HepG2 (cell line): ENCODE measurements around the gene ALG14. TPM values are rescaled to one million over a fixed set of nuclear protein-coding genes. Genes with fewer than 3 reads are reported as not detected.

Experiments
- GFI1 ChIP-seq: sonication (generic); formaldehyde crosslinking; IDR thresholded peaks from 2 replicates; pipeline ENCODE4 v1.5.0; 2020; ENCODE audit warnings: missing genetic modification reagents, mild to moderate bottlenecking, borderline replicate concordance
- JUN ChIP-seq: sonication (generic); formaldehyde crosslinking; IDR thresholded peaks from 2 replicates; pipeline ENCODE4 v1.4.0; 2020; ENCODE audit warnings: mild to moderate bottlenecking, missing genetic modification reagents
- PPARG ChIP-seq: conservative IDR thresholded peaks from 2 replicates; pipeline ENCODE4 v1.6.1; 2016; ENCODE audit warnings: missing biosample characterization, missing genetic modification reagents
- RARA ChIP-seq: IDR thresholded peaks from 2 replicates; pipeline ENCODE4 v1.6.1; 2016; ENCODE audit warnings: missing genetic modification reagents, missing compliant biosample characterization
- RBM39 ChIP-seq: fragments of 200-400 bp; formaldehyde crosslinking; IDR thresholded peaks from one replicate; pipeline ENCODE4 v1.6.1; 2018; ENCODE audit warnings: antibody characterized with exemption, mild to moderate bottlenecking, low read depth, low read length; ENCODE audit not compliant: poor library complexity, severe bottlenecking
- THAP8 ChIP-seq: sonication (generic); formaldehyde crosslinking; IDR thresholded peaks from 2 replicates; pipeline ENCODE4 v1.5.1; 2020; ENCODE audit warnings: missing genetic modification reagents, mild to moderate bottlenecking, borderline replicate concordance
- YY1 ChIP-seq: IDR thresholded peaks from 2 replicates; pipeline ENCODE4 v1.6.1; 2011; ENCODE audit warnings: low read length, low read depth, moderate library complexity, mild to moderate bottlenecking; ENCODE audit not compliant: insufficient read depth, insufficient replicate concordance
- ZNF264 ChIP-seq: sonication (generic); formaldehyde crosslinking; IDR thresholded peaks from 2 replicates; pipeline ENCODE4 v1.4.0; 2020; ENCODE audit warnings: missing genetic modification reagents
- ZNF556 ChIP-seq: sonication (generic); formaldehyde crosslinking; IDR thresholded peaks from 2 replicates; pipeline ENCODE4 v1.4.0; 2020; ENCODE audit warnings: mild to moderate bottlenecking, missing genetic modification reagents, borderline replicate concordance
- ZNF883 ChIP-seq: sonication (generic); formaldehyde crosslinking; IDR thresholded peaks from 2 replicates; pipeline ENCODE4 v1.5.1; 2020; ENCODE audit warnings: mild to moderate bottlenecking, missing genetic modification reagents; ENCODE audit errors: not compliant biosample characterization
- polyA plus RNA-seq, 8 experiments: library from polyadenylated mRNA; depleted of rRNA in 3 of 8; stranded (reverse) in 7 of 8; unstranded in 1 of 8; fragments of >200 nt; fragmentation: Illumina TruSeq in 4 of 8; extraction: Trizol in 4 of 8; gene quantifications; 2 replicates each; pipeline versions ENCODE4 v1.2.1 to v1.2.3, GENCODE V29; 2011 to 2016; ENCODE audit warnings: low read depth in 4 of 8, missing spikeins in 1 of 8, mixed read lengths in 1 of 8; ENCODE audit not compliant: insufficient read depth in 1 of 8
- total RNA-seq, 5 experiments: library from RNA; depleted of rRNA; stranded (reverse); fragments of >200 nt; fragmentation: Illumina TruSeq; extraction: Trizol; gene quantifications; 2 replicates each; pipeline ENCODE4 v1.2.3, GENCODE V29; 2016; ENCODE audit warnings: low read depth in 1 of 5
- TF ChIP-seq, protein P1 (sequence below): sonication (generic); formaldehyde crosslinking; IDR thresholded peaks from 2 replicates; pipeline ENCODE4 v1.5.0; 2020; ENCODE audit warnings: mild to moderate bottlenecking, missing genetic modification reagents
- TF ChIP-seq, protein P2 (sequence below): sonication (generic); formaldehyde crosslinking; IDR thresholded peaks from 2 replicates; pipeline ENCODE4 v1.4.0; 2020; ENCODE audit warnings: missing genetic modification reagents, borderline replicate concordance
- TF ChIP-seq, protein P3 (sequence below): sonication (generic); formaldehyde crosslinking; IDR thresholded peaks from 2 replicates; pipeline ENCODE4 v1.8.0; 2022; ENCODE audit warnings: missing genetic modification reagents, mild to moderate bottlenecking, moderate library complexity, borderline replicate concordance
- TF ChIP-seq, protein P4 (sequence below): sonication (generic); formaldehyde crosslinking; IDR thresholded peaks from 2 replicates; pipeline ENCODE4 v1.4.0; 2020; ENCODE audit warnings: missing genetic modification reagents

The ALG14 gene
- total and polyA plus RNA-seq, 2 of the 13 experiments (the other 11 are each of a cell fraction or from before 2014, with no cell fraction given), result 4.5 to 12.7 TPM

DNA sequence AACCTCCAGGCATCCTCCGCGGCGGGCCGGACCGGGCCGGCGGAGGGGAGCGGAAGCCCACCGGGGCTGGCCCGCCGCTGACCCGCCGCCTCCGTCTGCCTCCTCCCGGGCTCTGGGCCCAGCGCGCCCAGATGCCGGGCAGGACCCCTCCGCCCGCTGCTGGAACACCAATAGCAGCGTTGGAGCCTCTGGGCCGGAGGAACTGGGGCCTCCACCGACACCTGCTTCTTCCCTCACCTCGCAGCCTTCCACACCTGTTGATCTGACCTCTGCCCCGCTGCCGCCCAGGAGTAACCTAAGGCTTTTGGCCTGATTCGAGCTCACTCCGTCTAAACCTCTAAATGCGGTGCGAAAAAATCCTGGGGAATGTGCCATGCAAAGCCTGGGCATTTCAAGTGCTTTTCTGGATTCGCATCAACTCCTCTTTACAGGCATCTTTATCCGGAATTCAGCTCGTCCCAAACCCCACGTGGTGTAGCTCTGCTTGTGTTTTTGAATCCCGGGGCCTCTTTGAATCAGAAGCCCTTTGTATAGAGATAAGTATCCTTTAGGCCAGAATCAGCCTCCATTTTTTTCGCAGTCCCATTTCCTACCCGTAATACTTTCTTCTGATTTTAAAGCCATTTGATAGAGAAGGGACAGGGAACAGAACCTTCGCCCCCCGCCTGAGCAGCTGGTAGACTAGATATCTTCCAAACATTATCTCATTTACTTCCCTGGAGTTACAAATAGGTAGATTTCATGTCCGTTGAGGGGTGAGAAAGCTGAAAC lies 145.2 kb downstream of the ALG14 start (continued):
- no peak for TF ChIP-seq ZNF264 (CRISPR knock-in tag)
- peak; percentile 48 for TF ChIP-seq ZNF883 (CRISPR knock-in tag)
- TF ChIP-seq THAP8 (CRISPR knock-in tag), result 0 out of 2 replicates have a peak, but pooled peaks have one; percentile 2
- 0 out of 2 replicates have a peak, but pooled peaks have one; percentile 3 for TF ChIP-seq RARA (CRISPR knock-in tag)
- TF ChIP-seq GFI1, result peak; percentile 59; the same call in 1 of the 2 replicates
- TF ChIP-seq RBM39, result no peak
- TF ChIP-seq JUN, result 0 out of 2 replicates have a peak, but pooled peaks have one; percentile 15
- TF ChIP-seq, protein P1, sequence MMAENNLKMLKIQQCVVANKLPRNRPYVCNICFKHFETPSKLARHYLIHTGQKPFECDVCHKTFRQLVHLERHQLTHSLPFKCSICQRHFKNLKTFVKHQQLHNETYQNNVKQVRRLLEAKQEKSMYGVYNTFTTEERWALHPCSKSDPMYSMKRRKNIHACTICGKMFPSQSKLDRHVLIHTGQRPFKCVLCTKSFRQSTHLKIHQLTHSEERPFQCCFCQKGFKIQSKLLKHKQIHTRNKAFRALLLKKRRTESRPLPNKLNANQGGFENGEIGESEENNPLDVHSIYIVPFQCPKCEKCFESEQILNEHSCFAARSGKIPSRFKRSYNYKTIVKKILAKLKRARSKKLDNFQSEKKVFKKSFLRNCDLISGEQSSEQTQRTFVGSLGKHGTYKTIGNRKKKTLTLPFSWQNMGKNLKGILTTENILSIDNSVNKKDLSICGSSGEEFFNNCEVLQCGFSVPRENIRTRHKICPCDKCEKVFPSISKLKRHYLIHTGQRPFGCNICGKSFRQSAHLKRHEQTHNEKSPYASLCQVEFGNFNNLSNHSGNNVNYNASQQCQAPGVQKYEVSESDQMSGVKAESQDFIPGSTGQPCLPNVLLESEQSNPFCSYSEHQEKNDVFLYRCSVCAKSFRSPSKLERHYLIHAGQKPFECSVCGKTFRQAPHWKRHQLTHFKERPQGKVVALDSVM (CRISPR knock-in tag), result peak; percentile 82; the same call in 1 of the 2 replicates
- TF ChIP-seq, protein P2, sequence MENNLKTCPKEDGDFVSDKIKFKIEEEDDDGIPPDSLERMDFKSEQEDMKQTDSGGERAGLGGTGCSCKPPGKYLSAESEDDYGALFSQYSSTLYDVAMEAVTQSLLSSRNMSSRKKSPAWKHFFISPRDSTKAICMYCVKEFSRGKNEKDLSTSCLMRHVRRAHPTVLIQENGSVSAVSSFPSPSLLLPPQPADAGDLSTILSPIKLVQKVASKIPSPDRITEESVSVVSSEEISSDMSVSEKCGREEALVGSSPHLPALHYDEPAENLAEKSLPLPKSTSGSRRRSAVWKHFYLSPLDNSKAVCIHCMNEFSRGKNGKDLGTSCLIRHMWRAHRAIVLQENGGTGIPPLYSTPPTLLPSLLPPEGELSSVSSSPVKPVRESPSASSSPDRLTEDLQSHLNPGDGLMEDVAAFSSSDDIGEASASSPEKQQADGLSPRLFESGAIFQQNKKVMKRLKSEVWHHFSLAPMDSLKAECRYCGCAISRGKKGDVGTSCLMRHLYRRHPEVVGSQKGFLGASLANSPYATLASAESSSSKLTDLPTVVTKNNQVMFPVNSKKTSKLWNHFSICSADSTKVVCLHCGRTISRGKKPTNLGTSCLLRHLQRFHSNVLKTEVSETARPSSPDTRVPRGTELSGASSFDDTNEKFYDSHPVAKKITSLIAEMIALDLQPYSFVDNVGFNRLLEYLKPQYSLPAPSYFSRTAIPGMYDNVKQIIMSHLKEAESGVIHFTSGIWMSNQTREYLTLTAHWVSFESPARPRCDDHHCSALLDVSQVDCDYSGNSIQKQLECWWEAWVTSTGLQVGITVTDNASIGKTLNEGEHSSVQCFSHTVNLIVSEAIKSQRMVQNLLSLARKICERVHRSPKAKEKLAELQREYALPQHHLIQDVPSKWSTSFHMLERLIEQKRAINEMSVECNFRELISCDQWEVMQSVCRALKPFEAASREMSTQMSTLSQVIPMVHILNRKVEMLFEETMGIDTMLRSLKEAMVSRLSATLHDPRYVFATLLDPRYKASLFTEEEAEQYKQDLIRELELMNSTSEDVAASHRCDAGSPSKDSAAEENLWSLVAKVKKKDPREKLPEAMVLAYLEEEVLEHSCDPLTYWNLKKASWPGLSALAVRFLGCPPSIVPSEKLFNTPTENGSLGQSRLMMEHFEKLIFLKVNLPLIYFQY (CRISPR knock-in tag), result peak; percentile 97
- TF ChIP-seq, protein P3, sequence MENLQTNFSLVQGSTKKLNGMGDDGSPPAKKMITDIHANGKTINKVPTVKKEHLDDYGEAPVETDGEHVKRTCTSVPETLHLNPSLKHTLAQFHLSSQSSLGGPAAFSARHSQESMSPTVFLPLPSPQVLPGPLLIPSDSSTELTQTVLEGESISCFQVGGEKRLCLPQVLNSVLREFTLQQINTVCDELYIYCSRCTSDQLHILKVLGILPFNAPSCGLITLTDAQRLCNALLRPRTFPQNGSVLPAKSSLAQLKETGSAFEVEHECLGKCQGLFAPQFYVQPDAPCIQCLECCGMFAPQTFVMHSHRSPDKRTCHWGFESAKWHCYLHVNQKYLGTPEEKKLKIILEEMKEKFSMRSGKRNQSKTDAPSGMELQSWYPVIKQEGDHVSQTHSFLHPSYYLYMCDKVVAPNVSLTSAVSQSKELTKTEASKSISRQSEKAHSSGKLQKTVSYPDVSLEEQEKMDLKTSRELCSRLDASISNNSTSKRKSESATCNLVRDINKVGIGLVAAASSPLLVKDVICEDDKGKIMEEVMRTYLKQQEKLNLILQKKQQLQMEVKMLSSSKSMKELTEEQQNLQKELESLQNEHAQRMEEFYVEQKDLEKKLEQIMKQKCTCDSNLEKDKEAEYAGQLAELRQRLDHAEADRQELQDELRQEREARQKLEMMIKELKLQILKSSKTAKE, result no peak
- TF ChIP-seq, protein P4, sequence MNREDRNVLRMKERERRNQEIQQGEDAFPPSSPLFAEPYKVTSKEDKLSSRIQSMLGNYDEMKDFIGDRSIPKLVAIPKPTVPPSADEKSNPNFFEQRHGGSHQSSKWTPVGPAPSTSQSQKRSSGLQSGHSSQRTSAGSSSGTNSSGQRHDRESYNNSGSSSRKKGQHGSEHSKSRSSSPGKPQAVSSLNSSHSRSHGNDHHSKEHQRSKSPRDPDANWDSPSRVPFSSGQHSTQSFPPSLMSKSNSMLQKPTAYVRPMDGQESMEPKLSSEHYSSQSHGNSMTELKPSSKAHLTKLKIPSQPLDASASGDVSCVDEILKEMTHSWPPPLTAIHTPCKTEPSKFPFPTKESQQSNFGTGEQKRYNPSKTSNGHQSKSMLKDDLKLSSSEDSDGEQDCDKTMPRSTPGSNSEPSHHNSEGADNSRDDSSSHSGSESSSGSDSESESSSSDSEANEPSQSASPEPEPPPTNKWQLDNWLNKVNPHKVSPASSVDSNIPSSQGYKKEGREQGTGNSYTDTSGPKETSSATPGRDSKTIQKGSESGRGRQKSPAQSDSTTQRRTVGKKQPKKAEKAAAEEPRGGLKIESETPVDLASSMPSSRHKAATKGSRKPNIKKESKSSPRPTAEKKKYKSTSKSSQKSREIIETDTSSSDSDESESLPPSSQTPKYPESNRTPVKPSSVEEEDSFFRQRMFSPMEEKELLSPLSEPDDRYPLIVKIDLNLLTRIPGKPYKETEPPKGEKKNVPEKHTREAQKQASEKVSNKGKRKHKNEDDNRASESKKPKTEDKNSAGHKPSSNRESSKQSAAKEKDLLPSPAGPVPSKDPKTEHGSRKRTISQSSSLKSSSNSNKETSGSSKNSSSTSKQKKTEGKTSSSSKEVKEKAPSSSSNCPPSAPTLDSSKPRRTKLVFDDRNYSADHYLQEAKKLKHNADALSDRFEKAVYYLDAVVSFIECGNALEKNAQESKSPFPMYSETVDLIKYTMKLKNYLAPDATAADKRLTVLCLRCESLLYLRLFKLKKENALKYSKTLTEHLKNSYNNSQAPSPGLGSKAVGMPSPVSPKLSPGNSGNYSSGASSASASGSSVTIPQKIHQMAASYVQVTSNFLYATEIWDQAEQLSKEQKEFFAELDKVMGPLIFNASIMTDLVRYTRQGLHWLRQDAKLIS, result 0 out of 2 replicates have a peak, but pooled peaks have one; percentile 46
- no peak; the same call in 1 of the 2 replicates for TF ChIP-seq ZNF556
- TF ChIP-seq PPARG (CRISPR knock-in tag), result peak; percentile 15; the same call in 1 of the 2 replicates
- peak; percentile 11 for TF ChIP-seq YY1
